ENCODE measurements around the gene XPO6. TPM values are rescaled to one million over a fixed set of nuclear protein-coding genes. Genes with fewer than 3 reads are reported as not detected.

The XPO6 gene
- total RNA-seq, 4 donors from 2014 or later, result 94.7 to 272 (median 130) TPM

DNA sequence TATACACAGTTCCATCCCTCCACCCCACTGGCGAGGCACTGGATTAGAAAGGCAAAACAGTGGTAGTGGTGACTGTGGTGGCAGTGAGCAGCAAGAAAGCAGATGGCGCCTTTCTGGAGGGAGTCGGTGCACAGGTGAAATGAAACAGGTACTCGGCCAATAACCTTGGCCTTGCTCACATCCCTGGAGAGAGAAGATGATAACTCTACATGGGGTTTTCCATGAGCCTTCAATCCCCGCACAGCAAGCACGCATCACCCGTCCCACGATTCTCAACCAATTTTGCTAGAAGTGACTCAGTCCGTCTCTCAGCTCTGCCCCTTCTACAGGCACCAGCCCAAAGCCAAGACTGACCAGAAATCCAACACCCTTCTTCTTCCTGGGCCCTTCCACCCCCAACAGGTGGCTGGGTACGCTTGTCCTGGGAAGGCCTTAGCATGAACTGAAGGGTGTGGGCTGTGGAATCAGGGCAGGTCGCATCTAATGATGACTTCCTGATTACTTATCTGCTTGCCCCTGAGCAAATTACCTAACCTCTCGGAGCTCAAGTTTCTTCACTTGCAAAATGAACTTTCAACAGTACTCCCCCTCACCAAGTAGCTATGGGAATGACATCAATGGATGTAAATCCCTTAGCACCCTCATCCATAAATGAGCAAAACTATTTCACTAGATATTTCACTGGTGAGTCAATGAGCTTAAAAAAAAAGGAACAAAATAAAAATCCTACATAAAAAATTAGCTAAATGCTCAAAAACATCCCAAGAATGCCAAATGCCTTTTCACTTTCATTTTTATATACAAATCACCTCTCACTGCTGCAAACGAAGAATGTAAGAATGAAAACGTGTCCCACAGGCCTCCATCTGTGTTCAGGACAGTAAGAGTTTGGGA, 18.0 kb downstream of the XPO6 start:
- TF ChIP-seq, protein P1, sequence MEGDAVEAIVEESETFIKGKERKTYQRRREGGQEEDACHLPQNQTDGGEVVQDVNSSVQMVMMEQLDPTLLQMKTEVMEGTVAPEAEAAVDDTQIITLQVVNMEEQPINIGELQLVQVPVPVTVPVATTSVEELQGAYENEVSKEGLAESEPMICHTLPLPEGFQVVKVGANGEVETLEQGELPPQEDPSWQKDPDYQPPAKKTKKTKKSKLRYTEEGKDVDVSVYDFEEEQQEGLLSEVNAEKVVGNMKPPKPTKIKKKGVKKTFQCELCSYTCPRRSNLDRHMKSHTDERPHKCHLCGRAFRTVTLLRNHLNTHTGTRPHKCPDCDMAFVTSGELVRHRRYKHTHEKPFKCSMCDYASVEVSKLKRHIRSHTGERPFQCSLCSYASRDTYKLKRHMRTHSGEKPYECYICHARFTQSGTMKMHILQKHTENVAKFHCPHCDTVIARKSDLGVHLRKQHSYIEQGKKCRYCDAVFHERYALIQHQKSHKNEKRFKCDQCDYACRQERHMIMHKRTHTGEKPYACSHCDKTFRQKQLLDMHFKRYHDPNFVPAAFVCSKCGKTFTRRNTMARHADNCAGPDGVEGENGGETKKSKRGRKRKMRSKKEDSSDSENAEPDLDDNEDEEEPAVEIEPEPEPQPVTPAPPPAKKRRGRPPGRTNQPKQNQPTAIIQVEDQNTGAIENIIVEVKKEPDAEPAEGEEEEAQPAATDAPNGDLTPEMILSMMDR (IDR thresholded peaks at IDR 0.05), result no peak
- peak in 1 of 3 donors; percentile 60 for DNase-seq
- peak overlapping the region in 2 of 4 donors; percentile 21 to 39 for H3K4me3 ChIP-seq
- no peaks in the 10 kb centered on the region for H3K36me3 ChIP-seq
- no peaks in the 10 kb centered on the region for H3K9me3 ChIP-seq
- H3K4me1 ChIP-seq, result peaks cover 0 to 31% (median 20%) of the 10 kb centered on the region in 4 donors
- H3K27me3 ChIP-seq, result no peaks in the 10 kb centered on the region
- peak overlapping the region; percentile 65 to 89 (median 79) for H3K27ac ChIP-seq

GRCh38 chr16:28192806-28193529, 18.8 kb downstream of the XPO6 start:
- Histone ChIP-seq H3K27me3 (no peaks in the 10 kb centered on the region), H3K9me3 (no peaks in the 10 kb centered on the region), H3K27ac (peak overlapping the region; percentile 51 to 89 (median 74)), H3K36me3 (no peaks in the 10 kb centered on the region), H3K4me3 (peak overlapping the region in 2 of 4 donors; percentile 21 to 39), H3K4me1 (peaks cover 0 to 35% (median 22%) of the 10 kb centered on the region in 4 donors)
- DNase-seq, result peak in 2 of 3 donors; percentile 91 to 92
- peak; percentile 39 to 50 for TF ChIP-seq POLR2A (IDR thresholded peaks at IDR 0.05)
- TF ChIP-seq, protein P1 (IDR thresholded peaks at IDR 0.05), result peak in 3 of 6 experiments; percentile 13 to 31 (median 13)

DNA sequence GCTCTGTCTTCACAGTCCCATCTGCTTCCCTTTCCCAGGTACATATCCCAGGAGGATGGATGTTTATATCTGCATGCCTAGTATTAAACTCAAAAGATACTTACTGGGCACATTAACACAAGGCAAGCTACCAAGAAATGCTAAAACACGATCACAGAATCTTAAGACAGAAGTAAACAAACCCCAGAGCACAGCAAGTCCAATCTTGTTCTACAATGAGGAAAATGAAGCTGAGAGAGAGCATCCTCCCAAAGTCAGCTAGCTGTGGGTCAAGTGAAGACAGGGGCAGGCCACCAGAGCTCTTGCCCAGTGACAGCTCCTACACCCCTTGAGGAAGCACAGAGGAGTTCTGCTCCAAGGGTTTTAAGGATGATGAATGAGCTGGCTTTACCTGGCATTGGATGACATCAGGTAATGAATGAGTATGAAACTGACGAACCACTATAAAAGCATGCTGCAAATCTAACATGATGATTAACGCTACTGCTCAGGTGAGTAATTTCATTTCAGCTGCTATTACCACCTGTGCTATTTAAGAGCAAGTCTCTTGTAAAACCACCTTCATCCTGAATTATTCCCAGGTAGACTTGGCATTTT, 20.3 kb downstream of the XPO6 start:
- no peaks in the 10 kb centered on the region for H3K36me3 ChIP-seq
- peak overlapping the region in 1 of 4 donors; percentile 0 for H3K27ac ChIP-seq
- DNase-seq, result no peak
- TF ChIP-seq, protein P1 (IDR thresholded peaks at IDR 0.05), result no peak
- peaks cover 0 to 49% (median 27%) of the 10 kb centered on the region in 4 donors for H3K4me1 ChIP-seq
- no peaks in the 10 kb centered on the region for H3K9me3 ChIP-seq
- H3K4me3 ChIP-seq, result no peak overlapping the region
- no peaks in the 10 kb centered on the region for H3K27me3 ChIP-seq

GRCh38 chr16:28189245-28189644, 22.5 kb downstream of the XPO6 start:
- Histone ChIP-seq H3K27me3 (no peaks in the 10 kb centered on the region), H3K4me3 (no peak overlapping the region), H3K9me3 (no peaks in the 10 kb centered on the region), H3K36me3 (no peaks in the 10 kb centered on the region), H3K4me1 (peaks cover 0 to 43% (median 22%) of the 10 kb centered on the region in 4 donors), H3K27ac (peak overlapping the region in 2 of 4 donors; percentile 61 to 78)
- DNase-seq, result no peak
- TF ChIP-seq, protein P1 (IDR thresholded peaks at IDR 0.05), result no peak
- no peak for TF ChIP-seq POLR2A (IDR thresholded peaks at IDR 0.05)

- DNase-seq, result no peak
- H3K9me3 ChIP-seq, result no peaks in the 10 kb centered on the region
- peak overlapping the region in 1 of 4 donors; percentile 13 for H3K4me3 ChIP-seq
- TF ChIP-seq, protein P1 (IDR thresholded peaks at IDR 0.05), result no peak
- TF ChIP-seq POLR2A (IDR thresholded peaks at IDR 0.05), result no peak
- H3K4me1 ChIP-seq, result peaks cover 0 to 37% (median 15%) of the 10 kb centered on the region in 4 donors
- H3K36me3 ChIP-seq, result no peaks in the 10 kb centered on the region
- peak overlapping the region; percentile 47 to 78 (median 62) for H3K27ac ChIP-seq
- H3K27me3 ChIP-seq, result no peaks in the 10 kb centered on the region
Observed at GRCh38 chr16:28188085-28188916, 23.5 kb downstream of the XPO6 start.
